NCI-H2107 treated with DMSO at 0.1 percent for 48 hours (cell line): ENCODE data around the gene CLSTN2.

Experiments used
- DNase-seq: peaks from one replicate; lab custom pipeline; 2025; ENCODE audit not compliant: unreplicated experiment; lab: John Stamatoyannopoulos, UW

The CLSTN2 gene

DNA sequence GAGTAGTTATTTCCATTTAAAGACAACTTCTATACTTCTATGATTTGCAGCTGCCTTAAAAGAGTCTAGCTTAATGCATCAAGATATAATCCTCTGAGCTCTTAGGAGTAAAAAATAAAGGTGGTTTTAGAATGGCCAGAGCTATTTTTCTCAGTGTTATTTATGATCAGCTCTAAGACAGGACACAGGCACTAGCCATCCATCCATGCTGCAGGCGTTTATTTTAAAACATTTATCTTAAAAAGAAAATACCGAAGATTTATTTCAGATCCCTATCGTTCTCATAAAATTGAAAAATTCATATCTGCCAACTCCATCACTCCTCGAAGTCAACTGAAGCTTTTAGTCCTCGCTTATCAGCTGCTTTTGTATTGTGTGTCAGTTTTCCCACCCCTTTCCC lies 243.5 kb downstream of the CLSTN2 start:
- DNase-seq = no peak

DNA sequence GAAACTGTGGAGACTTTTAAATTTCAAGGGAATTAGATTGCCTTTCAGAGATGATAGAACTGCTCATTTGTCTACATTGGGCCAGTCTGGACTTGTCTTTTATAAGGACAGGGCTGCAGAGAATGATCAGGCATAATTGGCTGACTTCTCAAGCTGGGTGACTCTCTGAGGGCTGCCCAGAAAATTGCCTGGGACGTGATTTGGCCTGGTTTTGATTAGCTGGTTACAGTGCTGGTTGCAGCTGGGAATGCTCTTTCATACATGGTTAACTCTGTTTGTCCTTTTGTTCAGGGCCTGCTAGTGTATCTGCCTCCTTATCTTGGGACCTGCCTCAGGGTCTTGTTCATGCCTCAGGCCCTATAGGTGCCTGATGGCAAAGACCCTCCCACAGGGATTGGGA lies 245.6 kb downstream of the CLSTN2 start:
- DNase-seq = peak; percentile 35

DNA sequence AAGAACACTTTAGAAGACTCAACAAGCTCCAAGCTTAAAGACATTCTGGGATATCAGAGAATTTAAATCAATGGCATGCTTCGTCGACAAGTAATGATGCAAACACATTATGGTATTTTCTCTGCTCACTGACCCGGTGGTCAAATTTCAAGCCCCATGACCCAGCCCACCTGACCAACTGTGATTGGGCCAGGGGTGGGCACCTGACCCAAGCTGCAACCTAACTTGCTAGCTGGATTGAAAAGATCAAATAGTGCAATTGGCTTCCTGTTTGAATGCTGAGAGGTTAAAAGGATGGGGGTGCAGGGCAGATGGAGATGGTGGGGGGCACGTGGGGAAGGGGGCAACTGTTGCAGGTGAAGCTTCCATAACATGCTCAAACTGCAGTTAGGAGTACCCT lies 250.4 kb downstream of the CLSTN2 start:
- no peak for DNase-seq

DNA sequence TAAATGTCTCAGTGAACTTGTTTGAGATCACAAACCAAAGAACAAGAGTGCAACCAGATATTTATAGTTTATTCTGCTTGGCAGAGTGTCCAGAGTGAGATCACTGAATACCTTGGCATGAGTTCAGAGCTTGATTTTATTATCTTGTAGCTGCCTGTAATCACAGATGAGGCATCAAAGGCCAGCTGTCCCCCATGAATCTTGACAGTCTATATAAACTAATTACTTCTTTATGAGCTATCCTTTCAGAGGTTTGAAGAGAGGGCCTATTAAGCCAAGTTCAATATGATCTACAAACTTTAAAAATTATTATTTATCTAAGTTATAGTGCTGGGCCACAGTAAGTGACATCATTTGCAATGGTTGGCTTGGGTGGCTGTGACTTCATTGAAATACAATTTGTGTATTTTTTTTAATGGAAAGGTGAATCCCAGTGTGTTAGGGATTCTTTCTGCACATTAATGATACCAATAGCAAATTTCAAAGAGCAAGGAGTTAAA lies 251.5 kb downstream of the CLSTN2 start:
- peak; percentile 54 for DNase-seq

DNA sequence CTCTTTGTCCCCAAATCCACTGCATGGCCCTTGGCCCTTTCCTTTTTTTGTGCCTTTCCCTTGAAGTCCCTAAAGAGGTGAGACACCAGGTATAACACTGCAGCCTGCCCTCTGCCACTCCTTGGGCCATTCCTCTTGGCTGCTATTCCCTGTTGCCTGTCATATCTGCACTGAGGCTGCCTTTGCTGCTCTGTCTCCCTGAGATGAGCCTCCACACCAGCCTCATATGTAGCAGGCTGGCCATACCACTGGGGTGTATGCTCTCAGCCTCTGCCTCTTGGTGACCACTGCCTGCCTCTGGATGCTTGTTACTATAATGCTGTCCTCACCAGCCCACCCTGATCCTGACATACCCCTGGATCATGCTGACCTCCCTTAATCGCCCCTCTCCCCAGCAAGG lies 252.0 kb downstream of the CLSTN2 start:
- DNase-seq = no peak

DNA sequence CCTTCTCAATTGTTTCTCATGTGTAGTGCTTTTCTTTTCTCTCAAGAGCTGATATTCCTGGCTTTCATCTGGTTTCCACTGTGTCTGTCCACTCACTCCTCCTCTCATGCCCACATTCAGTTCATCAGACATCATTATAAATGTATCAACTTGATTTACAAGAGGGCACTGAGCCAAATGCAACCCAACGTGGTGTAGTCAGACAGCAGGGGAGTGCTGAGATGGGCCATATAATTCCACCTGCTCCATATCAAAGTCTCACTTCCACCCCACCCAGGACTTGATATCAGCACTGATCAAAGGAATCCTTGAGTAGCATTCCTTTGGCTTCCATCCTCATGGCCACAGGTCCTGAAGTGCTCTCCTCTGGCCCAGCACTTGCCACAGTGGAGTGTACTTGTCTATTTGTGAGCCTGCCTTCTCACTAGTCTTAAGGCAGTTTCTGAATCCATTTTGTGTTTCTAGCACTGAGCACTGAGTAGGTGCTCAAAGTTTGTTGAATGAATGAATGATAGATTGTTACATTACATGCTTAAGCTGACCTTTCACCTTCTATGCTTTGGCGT lies 252.8 kb downstream of the CLSTN2 start:
- DNase-seq = no peak

DNA sequence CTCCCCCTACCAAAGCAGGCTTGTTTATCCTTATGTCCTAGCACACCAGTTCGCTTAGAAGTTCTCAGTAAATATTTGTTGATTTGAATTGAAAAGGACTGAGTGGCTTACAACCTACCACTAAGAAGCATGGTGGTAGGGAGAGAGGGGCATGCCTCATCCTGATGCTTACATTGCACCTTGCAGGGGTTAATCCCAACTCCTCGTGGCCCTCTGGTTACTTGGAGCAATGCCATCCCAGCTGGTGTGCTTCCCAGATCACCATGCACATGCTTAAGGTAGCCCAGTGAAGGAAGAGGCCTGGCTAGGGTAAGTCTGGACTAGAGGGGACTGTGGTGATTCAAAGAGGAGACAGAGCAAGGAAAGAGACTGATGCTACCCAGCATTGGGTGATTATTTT lies 253.3 kb downstream of the CLSTN2 start:
- DNase-seq = no peak

DNA sequence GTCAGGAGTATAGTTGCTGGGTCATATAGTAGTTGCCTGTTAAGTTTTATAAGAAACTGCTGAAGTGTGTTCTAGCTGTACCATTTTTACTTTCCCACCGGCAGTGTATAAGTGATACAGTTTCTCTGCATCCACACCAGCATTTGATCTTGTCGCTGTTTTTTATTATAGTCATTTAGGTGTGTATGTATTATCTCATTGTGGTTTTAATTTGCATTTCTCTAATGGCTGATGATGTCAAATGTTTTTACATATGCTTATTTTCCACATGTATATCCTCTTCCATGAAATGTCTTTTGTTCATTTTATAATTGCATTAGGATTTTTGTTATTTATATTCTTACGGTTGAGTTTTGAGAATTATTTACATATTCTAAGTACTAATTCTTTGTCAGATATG lies 254.3 kb downstream of the CLSTN2 start:
- DNase-seq = no peak

DNA sequence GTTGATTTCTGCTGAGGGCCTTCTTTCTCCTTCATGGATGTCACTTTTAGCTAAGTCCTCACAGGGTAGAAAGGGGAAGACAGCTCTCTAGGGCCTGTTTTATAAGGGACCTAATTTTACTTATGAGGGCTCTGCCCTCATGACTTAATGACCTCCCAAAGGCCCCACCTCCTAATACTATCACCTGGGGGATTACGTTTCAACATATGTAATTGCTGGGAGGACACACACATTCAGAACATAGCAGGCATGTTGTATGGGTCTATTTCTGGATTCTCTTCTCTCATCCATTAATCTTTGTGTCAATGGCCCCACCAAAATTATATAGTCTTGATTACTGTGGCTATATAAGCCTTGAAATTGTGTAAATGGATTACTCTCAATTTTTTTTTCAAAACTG lies 255.0 kb downstream of the CLSTN2 start:
- DNase-seq = no peak

DNA sequence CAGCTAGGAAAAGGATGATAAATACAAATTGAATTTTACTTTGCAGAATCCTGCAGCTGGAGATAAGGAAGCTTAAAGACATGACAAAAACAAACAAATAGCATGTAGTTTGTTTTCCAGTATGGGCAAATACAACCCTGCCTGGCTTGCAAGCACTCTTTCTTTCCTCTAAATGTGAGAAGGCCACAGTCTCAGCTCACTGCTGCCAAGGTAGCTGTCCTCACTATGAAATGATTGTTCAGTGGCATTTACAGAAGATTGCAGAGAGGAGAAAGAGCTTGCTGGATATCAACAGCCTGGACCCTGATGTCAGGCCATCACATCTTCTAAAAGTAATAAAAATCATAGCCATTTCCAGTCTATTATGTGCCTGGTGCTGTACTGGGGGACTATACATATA lies 262.0 kb downstream of the CLSTN2 start:
- no peak for DNase-seq

DNA sequence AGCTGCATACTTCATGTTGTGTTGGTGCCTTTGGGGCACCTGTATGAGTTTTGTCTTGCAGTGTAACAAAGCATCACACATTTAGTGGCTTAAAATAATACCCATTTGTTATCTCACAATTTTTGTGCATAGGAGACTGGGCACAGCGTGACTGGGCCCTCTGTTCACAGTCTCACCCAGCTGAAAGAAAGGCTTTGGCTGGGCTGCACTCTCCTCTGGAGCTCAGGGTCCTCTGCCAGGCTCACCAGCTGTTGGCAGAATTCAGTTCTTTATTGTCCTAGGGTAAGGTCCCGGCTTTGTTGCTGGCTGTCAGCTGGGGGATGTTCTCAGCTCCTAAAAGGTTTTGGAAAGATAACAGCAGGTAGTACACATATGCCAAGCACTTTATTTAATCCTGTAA lies 263.3 kb downstream of the CLSTN2 start:
- DNase-seq = peak; percentile 66

DNA sequence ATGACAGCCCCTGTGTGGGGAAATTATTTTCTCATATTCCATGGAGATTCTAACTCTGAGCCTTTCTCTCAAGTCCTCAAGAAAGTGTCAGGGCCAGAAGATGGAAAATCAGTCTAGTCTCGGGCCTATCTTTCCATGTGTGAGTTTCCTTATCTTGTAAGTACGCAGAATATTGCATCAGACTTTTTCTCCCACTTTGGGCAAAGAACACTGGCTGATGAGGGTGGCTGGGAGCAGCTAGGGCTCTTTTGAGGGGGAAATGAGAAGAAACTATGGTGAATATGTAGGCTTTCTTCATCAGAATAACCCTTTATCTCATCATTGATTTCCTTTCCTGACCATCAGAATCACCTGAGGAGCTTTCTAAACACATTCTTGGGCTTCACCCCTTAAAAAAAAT lies 264.0 kb downstream of the CLSTN2 start:
- no peak for DNase-seq

DNA sequence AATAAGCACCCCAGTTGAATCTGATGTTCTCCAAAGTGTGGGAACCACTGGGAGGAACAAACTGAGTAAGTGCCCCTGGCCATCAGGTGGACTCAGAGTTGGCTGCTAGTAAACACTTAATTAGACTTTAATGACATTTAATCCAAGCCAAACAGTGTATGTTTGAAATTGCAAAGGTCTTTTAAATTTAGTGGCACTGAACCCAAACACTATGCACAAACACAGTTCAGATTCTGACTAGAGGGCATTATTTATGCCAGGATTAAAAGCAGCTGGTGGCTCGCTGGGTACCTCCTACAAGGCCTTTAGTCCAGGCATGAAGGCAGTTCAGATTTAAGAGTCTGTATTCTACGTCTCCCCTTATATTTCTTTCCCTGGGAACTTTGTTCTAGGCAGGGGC lies 264.8 kb downstream of the CLSTN2 start:
- DNase-seq = no peak

DNA sequence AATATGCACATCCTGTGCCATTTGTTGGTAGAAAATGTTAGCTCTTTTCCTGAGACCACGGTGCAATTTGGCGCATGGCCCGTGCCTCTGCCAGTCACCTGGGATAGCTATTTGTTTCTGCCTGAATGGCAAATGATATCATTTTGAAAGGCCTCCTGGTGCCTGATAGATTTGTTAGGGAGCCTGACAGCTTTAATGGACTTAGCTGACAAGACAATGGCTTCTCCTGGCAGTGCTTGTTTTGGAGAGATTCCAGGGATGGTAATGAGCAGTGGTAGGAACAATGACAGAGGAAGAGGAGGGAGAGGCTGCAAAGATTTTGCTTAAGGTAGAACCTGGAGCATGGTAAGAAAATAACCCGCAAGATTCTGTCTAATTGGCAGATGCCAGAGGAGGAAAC lies 268.5 kb downstream of the CLSTN2 start:
- peak; percentile 96 for DNase-seq

DNA sequence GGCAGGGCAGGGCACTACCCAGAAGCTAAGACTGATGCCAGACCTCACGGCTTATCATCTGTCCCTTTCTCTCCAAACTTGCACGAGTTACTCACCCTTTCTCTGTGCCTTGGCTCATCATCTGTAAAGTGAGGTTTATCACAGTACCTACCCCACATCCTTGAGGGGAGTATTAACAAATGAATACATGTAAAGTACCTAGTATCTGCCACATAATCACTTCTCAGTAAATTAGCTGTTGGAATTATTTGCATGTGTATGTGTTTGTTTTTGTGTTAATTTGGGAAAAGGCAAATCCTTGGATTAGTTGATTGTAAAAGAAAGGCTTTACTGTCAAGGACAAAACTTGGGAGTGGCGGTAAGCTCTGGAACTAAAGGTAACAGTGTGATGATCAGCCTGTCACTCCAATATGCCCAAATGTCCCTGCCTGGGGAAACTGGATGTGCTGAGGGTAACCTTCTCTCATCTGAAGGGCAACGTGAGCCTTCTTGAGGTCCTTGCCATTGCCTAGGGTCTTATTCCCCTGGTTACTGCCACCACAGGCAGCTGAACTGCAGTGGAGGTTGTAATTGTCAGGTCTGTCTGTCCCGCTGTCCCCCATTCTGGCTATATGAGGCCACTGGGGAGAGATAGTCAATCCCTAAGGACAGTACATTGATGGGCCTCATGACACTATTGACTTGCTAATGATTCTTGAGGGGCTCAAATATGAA lies 269.4 kb downstream of the CLSTN2 start:
- DNase-seq = no peak

DNA sequence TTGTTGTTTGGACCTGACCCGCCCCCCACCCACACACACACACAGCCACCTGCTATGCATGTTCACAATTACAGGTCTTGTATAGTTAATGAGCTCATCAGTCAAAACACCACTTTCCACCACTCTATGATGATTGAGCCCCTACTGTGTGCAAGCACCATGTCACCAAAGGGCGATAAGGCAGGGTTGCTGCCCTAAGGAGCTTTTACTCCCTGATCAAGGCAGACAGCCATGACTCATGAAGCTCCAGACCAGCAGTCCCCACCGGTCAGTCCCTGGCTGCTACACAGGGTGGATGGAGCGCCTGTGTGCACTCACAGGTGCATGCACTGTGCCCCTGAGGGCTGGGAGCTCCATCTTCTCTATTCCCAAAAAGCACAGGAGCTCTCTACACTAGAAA lies 270.6 kb downstream of the CLSTN2 start:
- DNase-seq = no peak

DNA sequence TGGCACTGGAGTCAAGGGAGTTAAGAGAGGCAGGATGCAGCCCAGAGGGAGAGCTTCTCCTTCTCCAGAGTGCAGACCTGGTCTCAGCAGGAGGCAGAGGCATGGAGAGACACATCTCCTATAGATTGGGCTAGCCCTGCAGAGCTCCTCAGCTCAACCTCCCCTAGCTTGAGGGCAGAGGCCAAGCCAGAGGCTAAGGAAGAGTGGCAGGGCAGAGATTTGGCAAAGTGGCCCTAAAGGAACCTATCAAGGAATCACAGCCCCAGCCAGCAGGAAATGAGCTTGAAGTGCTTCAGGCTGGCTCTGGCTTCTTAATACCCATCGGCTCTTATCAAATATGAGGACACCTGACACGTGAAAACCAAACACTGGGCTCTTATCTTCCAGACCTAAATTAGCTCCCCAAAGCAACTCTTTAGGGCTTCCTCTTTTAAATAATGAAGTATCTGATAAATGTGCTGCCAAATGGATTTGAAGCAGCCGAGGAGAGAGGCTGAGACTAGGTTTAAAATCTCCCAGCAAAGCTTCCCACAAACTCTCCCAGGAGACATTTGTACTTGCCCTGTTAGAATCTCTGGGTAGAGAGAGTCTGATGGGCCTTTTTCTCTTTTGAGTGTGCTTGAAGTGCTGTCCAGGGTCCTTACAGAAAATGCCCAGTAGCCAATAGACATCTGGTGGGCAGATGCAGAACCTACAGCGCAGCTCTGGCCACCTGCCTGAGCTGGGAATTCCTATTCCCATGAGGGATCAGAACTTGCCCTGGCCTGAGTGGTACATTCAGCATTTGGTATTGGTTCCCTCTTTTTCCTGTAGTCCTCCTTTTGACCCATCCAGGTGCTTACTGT lies 271.4 kb downstream of the CLSTN2 start:
- peak; percentile 89 for DNase-seq

DNA sequence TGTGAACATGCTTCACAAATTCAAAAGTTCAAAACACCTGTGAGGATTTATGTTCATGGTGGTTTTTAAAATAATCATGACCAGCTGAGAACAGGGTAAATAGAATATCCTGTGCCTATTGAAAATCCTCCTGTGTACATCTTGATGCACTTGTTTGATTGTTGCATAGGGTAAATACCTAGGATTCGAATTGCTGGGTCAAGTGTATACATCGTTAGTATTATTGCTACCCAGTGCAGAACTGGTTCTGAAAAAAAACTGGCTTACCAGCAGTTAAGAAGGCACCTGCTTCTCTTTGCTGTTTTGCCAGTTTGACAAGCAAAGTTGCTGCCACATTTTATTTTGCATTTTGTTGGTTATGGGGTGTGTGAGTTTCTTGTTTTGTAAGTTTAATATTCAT lies 272.6 kb downstream of the CLSTN2 start:
- DNase-seq = peak; percentile 75

DNA sequence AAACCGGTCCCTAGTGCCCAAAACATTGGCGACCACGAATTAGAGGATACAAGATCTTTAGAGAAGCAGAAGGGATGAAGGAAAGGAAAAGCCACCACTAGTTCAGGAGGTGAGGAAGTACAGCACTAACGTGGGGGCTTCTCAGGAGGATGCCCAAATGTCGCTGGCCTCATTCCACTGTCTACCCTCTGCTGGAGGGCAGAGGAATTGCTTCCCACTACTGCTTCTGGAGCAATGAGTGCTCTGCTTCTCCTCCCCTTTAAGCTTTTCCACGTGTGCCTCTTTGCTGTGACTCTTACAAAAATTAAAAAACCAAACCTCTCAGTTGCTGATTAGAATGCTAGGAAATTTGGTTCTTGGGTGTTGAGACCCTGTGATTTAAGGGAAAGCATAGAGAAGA lies 281.3 kb downstream of the CLSTN2 start:
- DNase-seq = no peak

DNA sequence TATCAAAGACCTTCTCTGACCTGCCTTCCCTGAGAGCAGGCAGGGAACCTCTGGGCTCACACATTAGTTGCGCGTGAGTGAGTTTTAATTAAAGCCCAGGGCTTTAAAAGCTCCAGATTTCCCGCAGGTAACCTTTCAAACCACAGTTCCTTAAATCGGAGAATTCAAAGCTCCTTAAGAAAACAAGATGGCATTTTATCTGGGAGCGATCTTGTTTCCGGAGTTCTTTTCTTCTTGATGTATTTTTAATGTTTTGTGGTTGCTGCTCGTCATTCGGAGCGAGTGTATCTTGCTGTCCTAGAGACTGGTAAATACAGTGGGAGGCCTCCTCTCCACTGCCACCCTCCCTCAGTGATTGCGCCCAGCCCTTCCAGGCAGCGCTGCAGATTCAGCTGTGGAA lies 284.3 kb downstream of the CLSTN2 start:
- no peak for DNase-seq

DNA sequence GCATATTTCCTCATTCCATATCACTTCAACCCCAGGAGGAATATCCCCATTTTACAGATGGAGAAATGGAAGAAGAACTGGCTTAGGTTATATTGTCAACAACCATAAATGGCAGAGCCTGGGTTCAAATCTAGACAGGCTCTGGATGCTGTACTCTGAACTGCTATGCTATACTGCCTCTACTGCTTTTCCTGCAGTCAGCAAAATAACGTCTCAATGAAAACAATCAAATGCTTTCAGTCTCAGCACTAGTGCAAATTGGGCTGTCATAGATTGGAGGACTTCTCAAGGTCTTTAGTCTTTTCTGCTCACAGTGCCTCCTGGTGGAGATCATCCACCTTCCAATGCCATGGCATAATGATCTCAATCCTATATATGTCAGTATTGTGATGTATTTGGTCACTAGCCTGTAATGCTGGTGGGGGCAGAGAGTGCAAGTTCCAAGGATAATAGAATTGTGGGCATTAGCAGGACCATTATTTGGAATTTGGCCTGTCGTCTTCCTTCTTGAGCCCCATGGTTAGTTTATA lies 285.0 kb downstream of the CLSTN2 start:
- no peak for DNase-seq

DNA sequence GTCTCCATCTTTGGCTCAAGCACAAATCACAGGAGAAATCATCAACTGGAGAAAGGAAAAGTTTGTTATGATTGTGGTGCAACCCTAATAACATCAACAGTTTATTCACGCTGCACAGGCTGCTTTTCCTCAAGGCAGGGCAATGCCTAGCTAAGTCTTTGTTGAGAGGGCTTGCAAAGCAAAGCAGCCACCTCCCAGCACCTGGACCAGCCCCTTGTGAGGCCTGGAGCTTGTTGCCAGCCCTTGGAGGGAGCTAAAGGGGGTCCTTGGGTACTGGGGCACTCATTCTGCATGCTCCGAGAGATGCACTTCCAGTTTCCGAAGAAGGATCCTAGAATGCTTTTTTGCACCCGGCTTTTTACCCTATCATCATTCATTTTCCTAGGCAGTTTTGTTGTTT lies 288.2 kb downstream of the CLSTN2 start:
- no peak for DNase-seq
